Activated CD4-positive, alpha-beta T cell treated with anti-CD3 and anti-CD28 coated beads for 1 hour (primary cell): ENCODE results near the gene SLC35B3.
"Not testable (repeated sequence)": the region's sequence is repeated elsewhere in the genome, so short reads cannot be mapped to it uniquely, and the experiment has no call there.

Source experiments
- DNase-seq: peaks from one replicate; pipeline ENCODE4 v3.0.0-alpha.2; 2020

SLC35B3 gene

DNA sequence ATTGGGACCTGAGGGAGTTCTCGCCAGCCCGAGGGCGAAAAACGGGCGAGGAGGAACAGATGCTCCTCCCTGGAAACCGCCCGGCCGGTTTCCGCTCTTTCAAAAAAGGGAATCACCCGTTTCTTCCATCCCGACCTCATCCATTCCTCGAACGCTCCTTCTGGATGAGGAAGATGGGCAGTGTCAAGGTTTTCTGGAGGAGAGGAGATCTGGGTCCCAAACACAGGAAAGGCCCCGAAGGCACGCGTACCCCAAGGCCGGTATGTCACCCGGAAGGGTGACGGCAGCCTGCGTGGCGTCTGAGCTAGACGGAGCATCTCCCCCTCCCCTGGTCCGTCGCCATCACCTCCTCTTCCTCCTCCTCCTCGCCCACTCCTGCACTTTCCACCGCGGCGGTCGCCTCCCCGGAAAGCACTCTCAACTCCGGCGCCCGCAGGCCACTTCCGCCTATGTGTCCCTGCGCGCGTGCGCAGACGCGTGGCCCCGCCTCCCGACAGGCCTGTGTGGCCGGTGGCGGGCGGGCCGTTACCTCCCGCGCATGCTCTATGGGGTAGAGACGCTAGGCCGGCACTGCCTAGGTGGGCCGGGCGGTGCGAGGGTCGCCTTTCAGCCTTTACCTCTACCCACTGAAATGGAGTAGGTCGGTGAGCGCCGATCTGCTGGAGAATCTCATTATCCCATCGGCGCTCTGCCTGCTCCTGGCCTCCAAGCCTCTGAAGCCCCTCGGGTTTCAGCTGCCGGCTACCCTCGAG lies at the start of gene SLC35B3:
Gene SLC35B3, minus strand, starts transcription at position 453 of the 752 bp plus-strand sequence.
- DNase-seq, result peak; percentile 96

DNA sequence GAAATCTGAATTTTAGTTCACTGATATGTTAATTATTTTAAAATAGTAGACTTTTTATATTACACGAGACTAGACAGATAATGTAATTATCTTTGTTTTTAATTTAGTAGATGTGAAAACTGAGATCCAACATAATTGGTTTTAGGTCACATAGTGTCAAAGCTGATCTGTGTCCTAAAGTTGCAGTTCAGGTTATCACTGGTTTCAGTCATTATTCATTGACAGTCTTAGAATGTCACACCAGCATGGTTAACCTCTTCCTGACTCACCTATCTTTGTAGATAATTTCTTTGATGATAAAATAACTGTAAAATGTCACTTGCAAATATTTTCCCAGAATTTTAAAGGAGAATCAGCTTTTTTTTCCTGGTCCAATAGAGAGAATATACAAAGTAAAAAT lies 48.3 kb upstream of the SLC35B3 start:
- DNase-seq, result no peak

DNA sequence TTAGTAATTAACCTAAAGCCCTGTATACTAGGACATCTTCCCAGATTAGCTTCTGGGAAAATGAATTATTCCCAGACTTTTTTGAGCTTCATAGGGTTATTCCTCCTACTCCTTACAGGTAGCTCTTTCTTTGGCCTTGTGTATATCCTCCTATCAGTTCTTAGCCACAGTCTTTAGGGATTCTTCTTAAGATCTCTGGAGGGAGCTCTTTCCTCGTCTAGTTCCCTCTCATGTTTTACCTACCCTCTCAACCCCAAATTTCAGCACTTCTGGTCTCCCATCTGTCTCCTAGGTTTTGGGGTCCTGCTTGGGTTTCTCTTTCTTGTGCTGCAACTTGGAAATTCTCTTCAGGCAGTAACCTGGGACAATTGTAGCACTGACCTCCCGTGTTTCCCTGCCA lies 46.4 kb upstream of the SLC35B3 start:
- DNase-seq, result no peak

DNA sequence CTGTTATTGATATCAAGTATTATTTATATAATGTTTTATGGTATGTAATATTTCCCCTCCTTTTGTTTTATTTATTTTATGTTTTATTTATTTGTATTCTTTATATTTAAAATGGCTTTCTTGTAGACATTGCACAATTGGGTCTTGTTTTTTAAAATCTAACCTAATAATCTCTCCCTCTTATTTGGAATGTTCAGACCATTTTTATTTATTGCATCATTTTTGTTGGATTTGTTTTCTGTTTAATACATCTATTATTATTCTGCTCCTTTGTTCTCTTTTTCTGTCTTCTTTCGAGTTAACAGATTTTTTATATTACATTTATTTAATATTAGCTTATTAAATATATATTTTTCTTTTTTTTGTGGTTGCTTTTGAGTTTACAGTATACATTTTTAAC lies 43.1 kb upstream of the SLC35B3 start:
- no peak for DNase-seq

DNA sequence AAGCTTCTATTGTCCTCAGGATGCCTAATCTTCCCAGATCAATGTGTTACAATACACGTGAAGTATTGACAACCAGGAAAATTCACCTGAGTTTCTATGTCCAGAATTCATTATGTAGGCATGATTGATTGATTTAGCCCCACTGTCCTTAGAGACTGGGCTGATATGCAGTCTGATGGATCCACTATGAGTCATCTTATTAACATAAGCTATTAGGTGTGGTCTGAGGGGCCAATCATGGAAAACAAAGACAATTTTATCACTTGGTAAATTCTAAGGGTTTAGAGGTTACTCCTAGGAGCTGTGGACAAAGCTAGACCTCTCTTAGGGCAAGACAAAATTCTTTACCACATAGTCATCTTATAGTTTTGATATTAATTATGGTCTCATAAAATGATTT lies 41.3 kb upstream of the SLC35B3 start:
- DNase-seq, result no peak

DNA sequence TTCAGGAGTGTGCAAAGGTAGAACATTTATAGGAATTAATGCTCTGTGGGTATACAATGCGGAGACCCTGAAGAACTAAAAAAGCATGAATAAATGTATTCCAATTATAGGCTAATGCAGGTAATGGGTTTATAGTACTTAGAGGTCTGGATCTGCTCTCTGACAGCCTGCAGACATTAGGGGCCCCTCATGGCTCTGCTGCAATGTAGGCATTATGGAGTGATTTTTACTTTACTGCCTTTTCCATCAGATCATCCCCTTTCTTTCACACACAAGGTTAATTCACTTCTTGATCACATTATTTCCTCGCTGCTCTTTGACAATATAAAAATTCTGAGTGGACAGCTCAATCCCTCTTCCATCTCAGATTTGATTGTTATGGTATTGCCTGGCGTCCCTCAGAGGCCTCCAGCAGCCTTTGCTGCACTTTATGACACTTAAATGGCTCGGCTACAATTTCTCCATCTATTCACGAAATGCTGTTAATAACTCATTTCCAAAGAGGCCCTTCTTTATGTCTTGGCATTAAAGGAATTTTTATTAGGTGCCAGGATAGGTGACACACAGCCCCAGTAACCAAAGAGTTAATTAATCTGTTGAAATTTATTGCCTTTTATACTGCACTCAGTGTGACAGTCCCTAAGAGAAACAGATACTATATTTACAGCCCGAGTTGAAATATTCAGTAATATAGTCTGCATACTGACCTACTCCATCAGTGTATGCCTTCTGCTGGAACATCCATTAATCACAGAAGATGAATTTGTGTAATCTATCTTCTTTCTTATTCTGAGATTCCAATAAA lies 33.4 kb upstream of the SLC35B3 start:
- DNase-seq, result no peak

DNA sequence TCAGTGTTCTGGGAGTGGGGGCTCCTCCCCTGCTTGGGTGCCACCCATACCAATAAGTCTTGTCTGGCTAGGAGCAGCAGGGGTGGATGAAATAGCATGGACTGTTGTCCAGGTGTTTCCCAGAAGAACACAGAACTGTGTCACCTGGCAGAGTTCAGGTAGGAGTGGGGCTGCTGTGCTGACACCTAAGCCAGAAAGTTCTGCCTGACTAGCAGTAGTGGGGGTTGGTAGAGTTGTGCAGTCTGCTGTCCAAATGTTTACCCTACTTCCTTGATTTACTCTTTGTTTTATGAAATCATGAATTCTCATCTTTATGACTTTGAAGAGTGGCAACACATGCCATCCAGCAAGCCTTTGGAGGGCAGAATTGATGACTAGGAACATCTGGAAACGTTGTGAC lies 27.3 kb upstream of the SLC35B3 start:
- DNase-seq, result no peak

DNA sequence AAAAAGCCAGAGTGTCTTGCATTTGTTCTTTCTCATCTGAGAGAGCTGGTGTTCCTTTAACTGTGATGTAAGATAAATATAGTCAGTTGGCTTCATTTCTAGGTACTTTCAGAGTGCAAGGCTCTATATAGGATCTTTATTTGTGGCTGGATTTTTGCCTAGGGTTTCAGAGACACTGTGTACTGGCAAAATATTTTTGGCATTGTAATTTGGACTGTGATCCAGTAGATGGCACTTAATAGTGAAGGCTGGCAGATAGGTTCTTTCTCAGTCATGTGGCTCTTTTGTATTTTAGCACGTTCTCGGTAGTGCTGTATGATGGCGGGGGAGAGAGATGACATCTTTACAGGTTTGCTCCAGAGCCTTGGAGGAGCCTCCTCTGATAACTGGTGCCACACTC lies 26.8 kb upstream of the SLC35B3 start:
- DNase-seq, result no peak

DNA sequence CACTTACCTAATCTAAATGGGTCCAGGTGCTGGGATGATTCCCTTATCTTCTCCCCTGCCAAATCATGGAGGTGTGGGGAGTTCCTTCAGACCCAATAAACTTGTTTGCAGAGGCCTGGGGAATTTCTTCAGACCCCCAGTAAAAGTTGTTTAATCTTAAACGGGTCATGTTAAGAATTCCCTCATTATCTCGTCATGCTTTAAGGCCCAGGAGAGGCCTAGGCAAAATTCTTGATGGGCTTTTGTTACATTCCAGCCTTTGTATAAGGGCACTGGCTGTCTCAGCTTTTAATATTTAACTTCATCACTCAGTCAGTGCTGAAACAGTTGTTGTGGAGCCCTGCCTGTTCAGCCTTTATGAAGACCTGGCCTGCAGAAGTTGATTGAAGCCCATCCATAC lies 11.0 kb upstream of the SLC35B3 start:
- no peak for DNase-seq

DNA sequence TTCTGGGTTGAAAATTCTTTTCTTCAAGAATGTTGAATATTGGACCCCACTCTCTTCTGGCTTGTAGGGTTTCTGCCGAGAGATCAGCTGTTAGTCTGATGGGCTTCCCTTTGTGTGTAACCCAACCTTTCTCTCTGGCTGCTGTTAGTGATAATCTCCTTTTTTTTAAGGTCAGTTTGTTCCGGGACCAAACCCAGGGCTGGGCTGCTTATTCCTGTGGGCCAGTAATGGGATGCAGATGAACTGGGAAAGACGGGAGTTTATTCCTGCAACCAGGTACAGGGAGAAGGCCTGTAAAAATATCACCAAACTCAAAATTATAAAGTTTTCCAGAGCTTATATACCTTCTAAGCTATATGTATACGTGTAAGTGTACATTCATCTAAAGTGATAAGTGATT lies 10.6 kb upstream of the SLC35B3 start:
- not testable (repeated sequence) for DNase-seq

DNA sequence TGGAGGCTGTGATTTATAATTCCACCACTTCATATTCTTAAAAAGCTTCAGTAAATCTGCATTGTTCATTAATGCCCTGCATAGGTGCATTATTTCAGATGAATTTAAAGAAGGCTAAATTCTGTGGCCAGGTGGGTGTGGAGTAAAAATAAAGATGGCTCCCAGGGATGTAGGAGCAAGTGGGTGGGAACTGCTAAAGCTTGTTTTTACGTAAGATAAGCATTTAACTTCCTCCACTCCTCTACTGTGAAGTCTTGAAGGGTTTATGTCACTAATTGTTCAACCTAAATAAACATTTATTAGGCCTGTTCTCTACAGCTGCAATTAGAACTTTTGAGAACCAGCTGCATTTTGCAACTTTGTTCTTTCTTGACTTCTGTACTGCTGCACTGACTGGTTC lies 6.8 kb upstream of the SLC35B3 start:
- DNase-seq, result no peak

DNA sequence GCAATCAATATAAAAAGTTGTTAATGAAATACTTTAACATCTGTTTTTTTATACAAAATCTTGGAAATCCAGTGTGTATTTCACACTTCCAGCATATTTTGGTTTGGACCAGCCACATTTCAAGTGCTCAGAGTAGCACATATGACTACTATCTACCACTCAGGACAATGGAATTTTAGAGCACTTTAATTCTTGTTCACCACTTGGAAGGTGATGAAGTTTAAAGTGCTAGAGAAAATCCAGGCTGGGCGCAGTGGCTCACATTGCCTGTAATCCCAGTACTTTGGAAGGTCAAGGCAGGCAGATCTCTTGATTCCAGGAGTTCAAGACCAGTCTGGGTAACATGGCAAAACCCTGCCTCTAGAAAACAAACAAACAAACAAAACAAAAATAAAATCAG lies 6.1 kb upstream of the SLC35B3 start:
- no peak for DNase-seq

DNA sequence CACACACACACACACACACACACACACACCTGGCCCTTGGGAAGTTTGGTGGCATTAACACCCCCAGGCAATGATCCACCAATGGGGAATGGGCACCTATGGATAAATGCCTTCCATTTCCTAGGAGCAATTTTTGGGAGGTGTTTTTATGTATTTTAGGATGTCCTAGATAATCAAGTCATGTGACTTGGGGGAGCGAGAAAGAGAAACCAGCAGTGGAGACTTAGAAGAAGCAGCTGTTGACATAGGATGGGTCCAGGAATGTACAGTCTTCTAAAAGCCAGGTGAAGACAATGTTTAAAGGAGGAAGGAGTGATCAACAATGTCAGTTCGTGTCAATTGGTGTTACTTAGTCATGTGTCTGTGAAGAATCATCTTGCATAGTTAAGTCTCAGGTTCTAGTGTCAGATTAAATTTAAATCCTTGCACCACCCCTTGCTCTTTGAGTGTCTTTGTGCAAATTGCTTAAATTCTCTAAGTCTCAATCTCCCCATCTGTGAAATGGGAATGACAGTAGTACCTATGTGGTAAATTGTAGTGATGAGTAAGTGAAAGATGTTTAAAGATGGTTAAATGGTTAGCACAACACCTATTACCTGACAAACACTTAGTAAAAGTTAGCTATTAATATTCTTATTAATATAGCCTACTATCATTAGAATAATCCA lies 4.4 kb upstream of the SLC35B3 start:
- DNase-seq, result no peak

DNA sequence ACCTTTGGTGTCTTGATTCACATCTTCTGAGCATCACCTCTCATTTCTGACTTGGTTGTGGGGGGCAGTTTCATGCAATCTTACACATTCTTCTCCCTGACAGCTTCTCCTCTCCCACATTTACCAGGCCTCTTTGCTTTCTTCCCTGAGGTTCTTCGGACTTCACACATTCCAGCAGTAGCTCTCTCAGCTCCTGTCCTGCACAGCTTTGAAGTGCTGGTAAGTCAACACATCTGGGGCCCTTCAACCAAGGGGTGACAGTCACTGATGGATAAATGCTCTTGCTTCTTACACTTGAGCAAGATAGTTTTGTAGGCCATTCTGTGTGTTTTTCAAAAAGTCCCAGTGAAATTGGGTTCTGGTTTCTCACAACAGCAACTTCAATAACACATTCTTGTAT lies 2.5 kb upstream of the SLC35B3 start:
- no peak for DNase-seq

DNA sequence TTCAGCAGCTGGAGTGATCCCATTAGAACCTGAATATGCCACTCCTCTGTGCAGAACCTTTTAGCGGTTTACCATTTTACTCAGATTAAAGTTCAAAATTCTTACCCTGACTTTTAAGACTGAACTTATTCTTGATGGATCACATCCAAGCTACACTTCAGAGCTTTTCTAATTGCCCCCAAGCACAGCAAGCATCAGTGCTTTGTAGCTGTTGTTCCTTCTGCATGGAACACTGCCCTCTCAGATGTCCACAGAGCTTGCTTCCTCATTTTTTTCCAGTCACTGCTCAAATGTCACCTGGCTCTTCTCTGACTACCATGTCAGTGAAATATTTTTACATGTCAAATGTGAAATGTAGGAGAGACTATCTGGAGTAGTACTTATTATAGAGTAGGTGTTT lies 1.6 kb upstream of the SLC35B3 start:
- no peak for DNase-seq

DNA sequence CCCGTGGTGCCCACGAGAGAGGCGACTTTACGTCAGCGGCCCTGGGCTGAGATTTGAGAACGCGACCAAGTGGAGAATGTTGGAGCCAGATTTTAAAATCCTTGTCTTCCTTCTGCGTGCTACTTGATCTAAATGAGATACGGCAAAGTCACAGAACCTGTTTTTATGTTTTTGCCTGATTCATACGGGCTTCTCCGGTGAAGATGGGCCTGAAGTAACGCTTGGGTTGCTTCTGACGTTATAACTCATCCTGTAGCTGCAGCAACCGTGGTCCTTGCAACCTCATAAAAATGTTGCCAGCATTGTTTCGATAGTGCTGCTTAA lies 462 bp upstream of the SLC35B3 start:
- no peak for DNase-seq

DNA sequence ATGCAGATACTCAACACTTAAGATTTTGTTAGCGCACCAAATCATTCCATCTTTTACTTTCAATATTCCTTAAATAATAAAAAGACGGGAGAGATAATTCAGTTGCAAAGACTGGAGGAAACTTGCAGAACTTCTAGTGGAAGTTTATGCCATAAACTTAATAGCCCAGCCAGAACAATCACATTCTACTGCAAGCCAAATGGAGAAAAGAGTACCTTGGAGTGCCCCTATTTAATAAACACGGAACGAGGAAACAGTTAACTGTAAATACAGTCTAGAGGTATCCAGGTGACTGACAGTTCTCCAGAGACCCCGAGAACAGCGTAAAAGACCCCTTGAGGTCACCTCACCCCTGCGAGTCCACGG lies 635 bp downstream of the SLC35B3 start:
- DNase-seq, result no peak

DNA sequence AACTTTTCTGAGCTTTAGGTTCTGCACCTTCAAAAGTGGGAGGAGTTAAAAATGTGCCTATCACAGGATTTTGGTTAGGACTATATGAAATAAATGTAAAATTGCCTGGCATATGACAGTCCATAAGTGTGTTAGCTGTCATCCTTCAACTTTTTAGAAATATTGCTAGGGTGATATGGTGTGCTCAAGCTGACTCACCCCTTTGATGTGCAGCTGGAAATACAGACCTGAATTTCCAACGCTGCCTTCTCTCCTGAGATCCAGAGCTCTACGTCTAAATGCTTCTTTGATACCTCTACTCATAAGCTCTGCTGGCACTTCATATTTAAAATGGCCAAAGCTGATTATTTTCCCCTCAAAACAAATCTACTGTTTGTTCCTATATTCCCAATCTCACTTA lies 2.7 kb downstream of the SLC35B3 start:
- DNase-seq, result no peak

DNA sequence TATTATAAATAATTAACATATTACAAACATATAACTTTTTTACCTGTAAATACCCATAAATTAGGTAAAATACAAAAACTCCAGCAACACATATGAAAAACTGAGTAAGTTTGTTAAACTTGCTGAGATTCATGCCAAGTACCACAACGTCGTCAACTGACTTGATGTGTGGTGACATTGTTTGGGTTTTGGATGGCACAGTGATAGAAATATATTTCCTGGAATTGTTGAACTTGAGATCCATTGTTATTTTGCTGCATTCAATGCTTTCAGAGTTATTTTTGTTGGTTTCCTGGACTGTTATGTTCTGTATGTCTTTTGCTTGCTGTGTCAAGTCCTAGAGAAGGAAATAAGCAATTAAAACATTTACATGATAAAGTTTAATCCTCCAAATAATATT lies 5.5 kb downstream of the SLC35B3 start:
- no peak for DNase-seq

DNA sequence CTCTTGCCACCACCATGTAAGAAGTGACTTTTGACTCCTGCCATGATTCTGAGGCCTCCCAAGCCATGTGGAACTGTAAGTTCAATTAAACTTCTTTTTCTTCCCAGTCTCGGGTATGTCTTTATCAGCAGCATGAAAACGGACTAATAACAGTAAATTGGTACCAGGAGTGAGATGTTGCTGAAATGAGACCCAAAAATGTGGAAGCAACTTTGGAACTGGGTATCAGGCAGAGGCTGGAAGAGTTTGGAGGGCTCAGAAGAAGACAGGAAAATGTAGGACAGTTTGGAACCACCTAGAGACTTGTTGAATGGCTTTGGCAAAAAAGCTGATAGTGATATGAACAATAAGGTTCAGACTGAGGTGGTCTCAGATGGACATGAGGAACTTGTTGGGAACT lies 8.8 kb downstream of the SLC35B3 start:
- not testable (repeated sequence) for DNase-seq

DNA sequence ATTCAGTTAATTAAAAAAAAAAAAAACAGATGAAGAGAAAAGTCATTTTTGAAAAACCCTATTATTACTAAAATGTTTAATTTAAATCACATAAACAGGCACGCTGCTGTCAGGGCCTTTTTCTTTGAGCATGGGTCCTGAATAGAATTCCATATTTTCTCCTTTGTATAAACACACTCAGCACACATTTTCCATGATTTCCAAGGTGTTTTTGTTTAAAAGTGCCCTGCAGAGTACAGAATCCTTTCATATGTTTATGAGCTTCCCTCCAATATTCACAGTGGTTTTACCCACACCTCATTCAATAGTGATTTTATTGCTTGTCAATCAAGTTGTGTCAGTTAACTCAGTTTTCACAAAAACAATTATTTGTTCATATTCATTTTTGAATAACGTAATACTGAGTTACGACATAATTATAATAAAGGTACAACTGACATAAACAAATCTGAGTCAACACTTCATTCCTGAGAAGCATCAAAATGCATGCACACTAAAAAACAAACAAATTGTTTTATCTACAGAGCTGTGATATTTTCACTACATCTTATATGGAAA lies 15.2 kb downstream of the SLC35B3 start:
- no peak for DNase-seq

DNA sequence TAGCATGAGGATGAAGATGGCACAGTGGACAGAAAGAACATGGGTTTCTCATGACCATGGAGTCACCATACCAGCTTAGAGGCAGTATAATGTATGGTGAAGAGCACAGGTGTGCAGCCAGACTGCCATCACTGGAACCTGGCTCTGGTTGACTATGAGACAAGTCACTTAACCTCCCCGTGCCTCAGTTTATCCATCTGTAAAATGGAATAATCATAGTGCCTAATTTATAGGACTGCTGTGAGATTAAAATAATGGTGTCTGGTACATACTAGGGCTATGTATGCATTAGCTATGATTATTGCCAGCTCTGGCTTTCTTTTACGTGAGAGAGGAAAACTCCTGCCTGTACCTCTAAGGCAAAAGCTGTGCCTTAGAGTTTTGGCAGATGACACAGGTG lies 19.4 kb downstream of the SLC35B3 start:
- no peak for DNase-seq

DNA sequence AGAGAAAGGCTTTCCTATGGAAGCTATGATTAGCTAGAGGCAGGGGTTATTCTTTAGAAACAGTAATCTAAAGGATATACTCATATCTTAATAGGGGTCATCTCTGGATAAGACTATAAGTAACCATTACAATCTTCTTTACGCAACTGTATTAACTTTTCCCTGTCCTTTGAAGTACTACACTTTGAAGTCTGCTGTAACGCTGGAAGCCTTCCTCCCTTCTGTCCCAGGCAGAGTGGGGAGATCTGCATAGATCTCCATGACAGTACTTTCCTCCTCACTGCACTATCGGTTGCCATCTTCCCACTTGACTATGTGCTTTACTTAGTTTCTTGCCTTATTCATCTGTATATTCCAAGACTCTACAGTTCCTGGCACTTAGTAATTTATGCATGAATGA lies 20.1 kb downstream of the SLC35B3 start:
- no peak for DNase-seq

DNA sequence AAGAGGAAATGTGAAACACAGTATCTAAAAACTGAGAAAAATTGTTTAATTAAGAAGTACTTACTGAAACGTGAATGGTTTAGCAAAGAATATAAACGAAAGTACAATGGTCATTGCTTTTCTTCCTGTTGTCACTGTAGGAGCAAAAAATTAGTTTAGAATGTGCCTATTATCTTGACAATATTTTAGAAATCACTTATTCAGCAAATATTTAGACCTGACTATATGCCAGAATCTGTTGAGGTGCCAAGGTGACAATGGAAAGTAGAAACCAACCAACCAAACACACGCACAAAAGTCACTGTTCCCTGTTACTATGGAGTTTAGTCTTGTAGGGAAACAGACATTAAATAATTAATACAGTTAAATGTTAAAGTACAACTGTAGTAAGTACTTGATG lies 20.5 kb downstream of the SLC35B3 start:
- no peak for DNase-seq
